OCI-LY1 (cell line): Measurements from ENCODE around the gene PTPRF.

Experiments
- H2AFZ ChIP-seq: fragments of 200-600 bp; sonication (generic), shearing (Covaris generic); 2 replicates; pipeline ENCODE4 v1.6.0; 2014; ENCODE audit warnings: antibody characterized with exemption, mild to moderate bottlenecking, low read length
- H3F3A ChIP-seq: fragments of 200-600 bp; sonication (generic), shearing (Covaris generic); 2 replicates; pipeline ENCODE4 v1.6.0; 2014; ENCODE audit warnings: mild to moderate bottlenecking, antibody characterized with exemption, low read length, moderate library complexity; ENCODE audit not compliant: insufficient read depth
- H3K27ac ChIP-seq: fragments of 200-600 bp; sonication (generic); 2 replicates; pipeline ENCODE4 v1.5.1; 2014; ENCODE audit warnings: low read length, mixed run types, mild to moderate bottlenecking, low read depth; ENCODE audit not compliant: poor library complexity, severe bottlenecking
- H3K27me3 ChIP-seq: fragments of 200-600 bp; sonication (generic); 2 replicates; pipeline ENCODE4 v1.6.0; 2014; ENCODE audit warnings: antibody characterized with exemption, mild to moderate bottlenecking, low read length, moderate library complexity; ENCODE audit not compliant: insufficient read depth
- H3K36me3 ChIP-seq: fragments of 200-600 bp; sonication (generic); 2 replicates; pipeline ENCODE4 v1.6.1; 2014; ENCODE audit warnings: mild to moderate bottlenecking, antibody characterized with exemption, low read length, moderate library complexity, mixed read lengths; ENCODE audit not compliant: insufficient read depth
- H3K4me1 ChIP-seq: fragments of 200-600 bp; sonication (generic); 2 replicates; pipeline ENCODE4 v1.5.1; 2014; ENCODE audit warnings: mild to moderate bottlenecking, low read length, moderate library complexity; ENCODE audit not compliant: insufficient read depth, severe bottlenecking
- H3K4me2 ChIP-seq: fragments of 200-600 bp; sonication (generic), shearing (Covaris generic); 2 replicates; pipeline ENCODE4 v1.6.1; 2014; ENCODE audit warnings: low read length
- H3K4me3 ChIP-seq: fragments of 200-600 bp; sonication (generic); 2 replicates; pipeline ENCODE4 v1.5.1; 2014; ENCODE audit warnings: low read length, low read depth, mild to moderate bottlenecking, mixed read lengths; ENCODE audit not compliant: poor library complexity, severe bottlenecking
- H3K79me2 ChIP-seq: fragments of 200-600 bp; shearing (Covaris generic); 2 replicates; pipeline ENCODE4 v1.6.1; 2016; ENCODE audit warnings: mixed run types, low read length, mixed read lengths; ENCODE audit not compliant: insufficient read depth
- H3K9ac ChIP-seq: fragments of 200-600 bp; sonication (generic), shearing (Covaris generic); 2 replicates; pipeline ENCODE4 v1.6.1; 2014; ENCODE audit warnings: mild to moderate bottlenecking, low read length, mixed read lengths
- H3K9me2 ChIP-seq: fragments of 200-600 bp; sonication (generic), shearing (Covaris generic); 2 replicates; pipeline ENCODE4 v1.6.1; 2014; ENCODE audit warnings: low read depth, mild to moderate bottlenecking, low read length, mixed read lengths
- H3K9me3 ChIP-seq: fragments of 200-600 bp; shearing (Covaris generic); 2 replicates; pipeline ENCODE4 v1.6.1; 2014; ENCODE audit warnings: low read length, mixed read lengths
- H4K20me1 ChIP-seq: fragments of 200-600 bp; sonication (generic), shearing (Covaris generic); 2 replicates; pipeline ENCODE4 v1.6.0; 2016; ENCODE audit warnings: mild to moderate bottlenecking, low read length; ENCODE audit not compliant: insufficient read depth
- CTCF ChIP-seq: fragments of 200-600 bp; sonication (generic), shearing (Covaris generic); IDR thresholded peaks from 2 replicates; pipeline ENCODE4 v1.5.1; 2017; ENCODE audit warnings: mild to moderate bottlenecking, antibody characterized with exemption, low read length, moderate library complexity, mixed read lengths
- EZH2 ChIP-seq: fragments of 200-600 bp; sonication (generic), shearing (Covaris generic); IDR thresholded peaks from 2 replicates; pipeline ENCODE4 v1.8.0; 2017; ENCODE audit warnings: borderline replicate concordance, mixed run types, mild to moderate bottlenecking, antibody characterized with exemption, low read length, moderate library complexity, mixed read lengths

Gene PTPRF

GRCh38 chr1:43590388-43590925, 59.8 kb downstream of the PTPRF start:
- Histone ChIP-seq H3K4me1 (no peaks in the 10 kb centered on the region), H3K9ac (no peak overlapping the region), H3K9me3 (no peaks in the 10 kb centered on the region), H3K36me3 (no peaks in the 10 kb centered on the region), H3K9me2 (no peaks in the 10 kb centered on the region), H3K27me3 (peaks cover 5% of the 10 kb centered on the region), H2AFZ (no peak overlapping the region), H4K20me1 (no peaks in the 10 kb centered on the region), H3K27ac (no peak overlapping the region), H3K4me2 (no peak overlapping the region), H3K4me3 (no peak overlapping the region), H3K79me2 (no peaks in the 10 kb centered on the region), H3F3A (no peaks in the 10 kb centered on the region)
- TF ChIP-seq EZH2 (no peak), CTCF (no peak)

- Histone ChIP-seq H3K9ac (no peak overlapping the region), H3K9me3 (no peaks in the 10 kb centered on the region), H3K27ac (no peak overlapping the region), H3K4me1 (no peaks in the 10 kb centered on the region), H3F3A (no peaks in the 10 kb centered on the region), H3K4me3 (no peak overlapping the region), H3K4me2 (no peak overlapping the region), H3K9me2 (no peaks in the 10 kb centered on the region), H2AFZ (no peak overlapping the region), H3K79me2 (no peaks in the 10 kb centered on the region), H4K20me1 (no peaks in the 10 kb centered on the region), H3K36me3 (no peaks in the 10 kb centered on the region), H3K27me3 (peaks cover 5% of the 10 kb centered on the region)
- TF ChIP-seq CTCF = no peak
- no peak for TF ChIP-seq EZH2
These were observed 60.5 kb downstream of the PTPRF start for GRCh38 chr1:43591181-43591580.

- H3K4me3 ChIP-seq = no peak overlapping the region
- H3K4me1 ChIP-seq = no peaks in the 10 kb centered on the region
- H3K4me2 ChIP-seq = no peak overlapping the region
- no peak overlapping the region for H3K27ac ChIP-seq
- H3K9ac ChIP-seq = no peak overlapping the region
- no peak for TF ChIP-seq EZH2
- no peak for TF ChIP-seq CTCF
- no peaks in the 10 kb centered on the region for H3K36me3 ChIP-seq
- H3K27me3 ChIP-seq = peaks cover 5% of the 10 kb centered on the region
- H3K79me2 ChIP-seq = no peaks in the 10 kb centered on the region
- no peak overlapping the region for H2AFZ ChIP-seq
- H4K20me1 ChIP-seq = no peaks in the 10 kb centered on the region
- H3K9me3 ChIP-seq = no peaks in the 10 kb centered on the region
- H3F3A ChIP-seq = no peaks in the 10 kb centered on the region
- no peaks in the 10 kb centered on the region for H3K9me2 ChIP-seq
These were observed 61.5 kb downstream of the PTPRF start for GRCh38 chr1:43592051-43592665.
